Measurements from ENCODE around the gene TEN1. TPM values are rescaled to one million over a fixed set of nuclear protein-coding genes. Genes with fewer than 3 reads are reported as not detected.

Gene TEN1
- total and polyA plus RNA-seq, 2 donors (not counting 1 experiment from before 2014, with no cell fraction given) = 19.8 to 34.5 TPM

- no peaks in the 10 kb centered on the region for H3K27me3 Mint-ChIP-seq
- TF ChIP-seq, protein P1, sequence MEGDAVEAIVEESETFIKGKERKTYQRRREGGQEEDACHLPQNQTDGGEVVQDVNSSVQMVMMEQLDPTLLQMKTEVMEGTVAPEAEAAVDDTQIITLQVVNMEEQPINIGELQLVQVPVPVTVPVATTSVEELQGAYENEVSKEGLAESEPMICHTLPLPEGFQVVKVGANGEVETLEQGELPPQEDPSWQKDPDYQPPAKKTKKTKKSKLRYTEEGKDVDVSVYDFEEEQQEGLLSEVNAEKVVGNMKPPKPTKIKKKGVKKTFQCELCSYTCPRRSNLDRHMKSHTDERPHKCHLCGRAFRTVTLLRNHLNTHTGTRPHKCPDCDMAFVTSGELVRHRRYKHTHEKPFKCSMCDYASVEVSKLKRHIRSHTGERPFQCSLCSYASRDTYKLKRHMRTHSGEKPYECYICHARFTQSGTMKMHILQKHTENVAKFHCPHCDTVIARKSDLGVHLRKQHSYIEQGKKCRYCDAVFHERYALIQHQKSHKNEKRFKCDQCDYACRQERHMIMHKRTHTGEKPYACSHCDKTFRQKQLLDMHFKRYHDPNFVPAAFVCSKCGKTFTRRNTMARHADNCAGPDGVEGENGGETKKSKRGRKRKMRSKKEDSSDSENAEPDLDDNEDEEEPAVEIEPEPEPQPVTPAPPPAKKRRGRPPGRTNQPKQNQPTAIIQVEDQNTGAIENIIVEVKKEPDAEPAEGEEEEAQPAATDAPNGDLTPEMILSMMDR (IDR thresholded peaks at IDR 0.05) = no peak
- no peak for TF ChIP-seq EZH2 (IDR thresholded peaks at IDR 0.05; ENCODE audit: borderline replicate concordance, insufficient read depth, low read depth, low read length, poor library complexity, severe bottlenecking)
- H3K27ac Mint-ChIP-seq = no peak overlapping the region
- H3K4me3 ChIP-seq (ENCODE audit: control extremely low read depth in 1 of 5, extremely low read depth in 1 of 5, insufficient read depth in 1 of 5, low read depth in 2 of 5, low read length in 4 of 5) = no peak overlapping the region
- 96% methylated on average over 21 of the region's 22 CpGs for WGBS (ENCODE audit: insufficient coverage)
- ATAC-seq (ENCODE audit: low read depth) (no peak), DNase-seq (no peak)
- H3K27ac ChIP-seq (ENCODE audit: low read length in 2 of 2) = no peak overlapping the region
- no peak overlapping the region for H3K4me2 ChIP-seq (replicated peaks; ENCODE audit: low read depth, low read length, poor library complexity, severe bottlenecking)
- no peaks in the 10 kb centered on the region for H3K79me2 ChIP-seq (ENCODE audit: control insufficient read depth, insufficient read depth, low read length)
- no peaks in the 10 kb centered on the region for H3K9me3 ChIP-seq (ENCODE audit: control extremely low read depth in 1 of 3, control insufficient read depth in 2 of 3, insufficient read depth in 1 of 3, low read length in 2 of 3)
- no peaks in the 10 kb centered on the region for H3K4me1 ChIP-seq (ENCODE audit: control insufficient read depth in 2 of 2, insufficient read depth in 2 of 2, low read length in 2 of 2)
- H2AFZ ChIP-seq (ENCODE audit: insufficient read depth, low read depth, low read length, poor library complexity, severe bottlenecking) = no peak overlapping the region
- H3K36me3 ChIP-seq (replicated peaks in 1 of 2; ENCODE audit: control extremely low read depth in 1 of 2, control insufficient read depth in 1 of 2, extremely low read depth in 1 of 2, insufficient read depth in 2 of 2, low read length in 1 of 2) = peaks cover 16 to 38% of the 10 kb centered on the region in 2 experiments
- H3K4me3 Mint-ChIP-seq = no peak overlapping the region
- POLR2A ChIA-PET = no interaction called here
- no peak overlapping the region for H3K9ac ChIP-seq (ENCODE audit: low read length)
- no peaks in the 10 kb centered on the region for H4K20me1 ChIP-seq (ENCODE audit: control insufficient read depth, insufficient read depth, low read length, poor library complexity, severe bottlenecking)
- no peaks in the 10 kb centered on the region for H3K9me3 Mint-ChIP-seq (ENCODE audit: insufficient read depth)
- H3K27me3 ChIP-seq (replicated peaks in 1 of 4; ENCODE audit: control extremely low read depth in 1 of 4, control insufficient read depth in 3 of 4, insufficient read depth in 4 of 4, low read length in 3 of 4) = no peaks in the 10 kb centered on the region
- no peaks in the 10 kb centered on the region for H3K4me1 Mint-ChIP-seq
- intact Hi-C loops (cut with micrococcal nuclease) = no loop called here
- CTCF ChIA-PET = interaction anchor here (0.6 to 1.2 kb wide), 2 partner anchors 18 to 29 kb away, joined by 3 read pairs; no protein-coding TSS in a partner anchor
Observed at GRCh38 chr17:76036497-76037261, 57.6 kb downstream of the TEN1 start.

GRCh38 chr17:76038050-76038449 lies 59.0 kb downstream of the TEN1 start:
- DNase-seq = no peak
- intact Hi-C loops (cut with micrococcal nuclease) = no loop called here
- ChIA-PET POLR2A (no interaction called here), CTCF (interaction anchor here (1.2 kb wide), 1 partner anchor 19 kb away, joined by 3 read pairs; no protein-coding TSS in a partner anchor)
- no peaks in the 10 kb centered on the region for H3K4me1 Mint-ChIP-seq
- no peaks in the 10 kb centered on the region for H3K27me3 ChIP-seq (replicated peaks in 1 of 4; ENCODE audit: control extremely low read depth in 1 of 4, control insufficient read depth in 3 of 4, insufficient read depth in 4 of 4, low read length in 3 of 4)
- no peak for ATAC-seq (ENCODE audit: low read depth)
- no peaks in the 10 kb centered on the region for H3K79me2 ChIP-seq (ENCODE audit: control insufficient read depth, insufficient read depth, low read length)
- no peaks in the 10 kb centered on the region for H3K9me3 ChIP-seq (ENCODE audit: control extremely low read depth in 1 of 3, control insufficient read depth in 2 of 3, insufficient read depth in 1 of 3, low read length in 2 of 3)
- H3K4me3 Mint-ChIP-seq = no peak overlapping the region
- H3K4me3 ChIP-seq (ENCODE audit: control extremely low read depth in 1 of 5, extremely low read depth in 1 of 5, insufficient read depth in 1 of 5, low read depth in 2 of 5, low read length in 4 of 5) = no peak overlapping the region
- H4K20me1 ChIP-seq (ENCODE audit: control insufficient read depth, insufficient read depth, low read length, poor library complexity, severe bottlenecking) = no peaks in the 10 kb centered on the region
- H3K4me1 ChIP-seq (ENCODE audit: control insufficient read depth in 2 of 2, insufficient read depth in 2 of 2, low read length in 2 of 2) = no peaks in the 10 kb centered on the region
- H3K4me2 ChIP-seq (replicated peaks; ENCODE audit: low read depth, low read length, poor library complexity, severe bottlenecking) = no peak overlapping the region
- H3K36me3 ChIP-seq (replicated peaks in 1 of 2; ENCODE audit: control extremely low read depth in 1 of 2, control insufficient read depth in 1 of 2, extremely low read depth in 1 of 2, insufficient read depth in 2 of 2, low read length in 1 of 2) = peaks cover 18 to 48% of the 10 kb centered on the region in 2 experiments
- no peak overlapping the region for H3K27ac ChIP-seq (ENCODE audit: low read length in 2 of 2)
- 84% methylated on average over 3 of the region's 3 CpGs for WGBS (ENCODE audit: insufficient coverage)
- H3K9ac ChIP-seq (ENCODE audit: low read length) = no peak overlapping the region
- TF ChIP-seq EZH2 (IDR thresholded peaks at IDR 0.05; ENCODE audit: borderline replicate concordance, insufficient read depth, low read depth, low read length, poor library complexity, severe bottlenecking) = no peak
- TF ChIP-seq, protein P1 (IDR thresholded peaks at IDR 0.05) = no peak
- H2AFZ ChIP-seq (ENCODE audit: insufficient read depth, low read depth, low read length, poor library complexity, severe bottlenecking) = no peak overlapping the region
- no peaks in the 10 kb centered on the region for H3K9me3 Mint-ChIP-seq (ENCODE audit: insufficient read depth)
- no peaks in the 10 kb centered on the region for H3K27me3 Mint-ChIP-seq
- no peak overlapping the region for H3K27ac Mint-ChIP-seq
